Caco-2 (cell line): ENCODE results near the gene LAMC2. TPM values are rescaled to one million over a fixed set of nuclear protein-coding genes. Genes with fewer than 3 reads are reported as not detected.

Experiments used
- BruUV-seq: library from RNA; stranded (reverse); fragments of 400-500 nt; replicated peaks from 2 replicates; lab custom pipeline; 2021; lab: Mats Ljungman, UMichigan
- CTCF ChIA-PET: fragments of 300-600 bp; sonication (Branson Sonifier 250); formaldehyde crosslinking; loops from one replicate; lab custom pipeline; 2022; ENCODE audit warnings: antibody characterized with exemption; lab: Charles Lee
- POLR2A ChIA-PET: fragments of 300-600 bp; sonication (Branson Sonifier 250); formaldehyde crosslinking; loops from one replicate; lab custom pipeline; 2022; ENCODE audit warnings: antibody characterized with exemption; lab: Charles Lee
- DNase-seq, 2 experiments: peaks; one replicate each; pipeline versions ENCODE4 v3.0.0 to v3.0.0-alpha.2; 2020 to 2022
- H3K27me3 ChIP-seq: replicated peaks from 2 replicates; pipeline ENCODE4 v1.6.0; 2011; ENCODE audit warnings: low read length; ENCODE audit not compliant: control insufficient read depth, insufficient read depth
- H3K36me3 ChIP-seq: 2 replicates; pipeline ENCODE4 v1.5.1; 2011; ENCODE audit warnings: low read length; ENCODE audit not compliant: control insufficient read depth, insufficient read depth
- H3K4me1 ChIP-seq: fragments of 250-450 bp; sonication (Bioruptor Pico); 2 replicates; pipeline ENCODE4 v1.5.1; 2020; ENCODE audit warnings: mild to moderate bottlenecking
- H3K4me3 ChIP-seq: 2 replicates; pipeline ENCODE4 v1.5.1; 2011; ENCODE audit warnings: low read depth, mild to moderate bottlenecking, control low read depth, low read length
- H3K9me3 ChIP-seq: fragments of 250-450 bp; sonication (Bioruptor Pico); 2 replicates; pipeline ENCODE4 v1.5.1; 2020; ENCODE audit warnings: mild to moderate bottlenecking, moderate library complexity
- H3K27ac Mint-ChIP-seq: one replicate; pipeline ENCODE4 v1.8.0; 2022; ENCODE audit warnings: mixed read lengths; ENCODE audit not compliant: unreplicated experiment
- H3K27me3 Mint-ChIP-seq: one replicate; pipeline ENCODE4 v1.8.0; 2022; ENCODE audit warnings: mixed read lengths; ENCODE audit not compliant: insufficient read depth, unreplicated experiment
- H3K36me3 Mint-ChIP-seq: one replicate; pipeline ENCODE4 v1.8.0; 2022; ENCODE audit warnings: mild to moderate bottlenecking, mixed read lengths; ENCODE audit not compliant: insufficient read depth, unreplicated experiment
- H3K4me1 Mint-ChIP-seq: one replicate; pipeline ENCODE4 v1.8.0; 2022; ENCODE audit warnings: low read depth, mixed read lengths; ENCODE audit not compliant: unreplicated experiment
- H3K4me3 Mint-ChIP-seq: one replicate; pipeline ENCODE4 v1.8.0; 2022; ENCODE audit warnings: mild to moderate bottlenecking, moderate library complexity, mixed read lengths; ENCODE audit not compliant: unreplicated experiment
- H3K9me3 Mint-ChIP-seq: one replicate; pipeline ENCODE4 v1.8.0; 2022; ENCODE audit warnings: mixed read lengths; ENCODE audit not compliant: unreplicated experiment
- intact Hi-C: fragments of 100-400 bp; cut with micrococcal nuclease; formaldehyde crosslinking; loops from one replicate; pipeline ENCODE4 v1.10.0; 2022; ENCODE audit not compliant: unreplicated experiment
- total RNA-seq: library from RNA; stranded (reverse); gene quantifications from 2 replicates; pipeline ENCODE4 v1.2.3, GENCODE V29; 2022
- TF ChIP-seq, protein P1 (sequence below), 2 experiments: fragments of 200-600 bp in 1 of 2; IDR thresholded peaks; 1 replicate in 1 of 2; 2 replicates in 1 of 2; pipeline versions ENCODE4 v1.5.1 to v1.8.0; 2011 to 2022; ENCODE audit warnings: antibody characterized with exemption in 1 of 2, control low read depth in 1 of 2, inconsistent platforms in 1 of 2, low read depth in 1 of 2, low read length in 1 of 2, mild to moderate bottlenecking in 1 of 2, moderate library complexity in 1 of 2; ENCODE audit not compliant: insufficient read depth in 1 of 2, severe bottlenecking in 1 of 2, unreplicated experiment in 1 of 2

LAMC2 gene
- total RNA-seq, 1 experiment from 2014 or later, result 34.9 TPM

DNA sequence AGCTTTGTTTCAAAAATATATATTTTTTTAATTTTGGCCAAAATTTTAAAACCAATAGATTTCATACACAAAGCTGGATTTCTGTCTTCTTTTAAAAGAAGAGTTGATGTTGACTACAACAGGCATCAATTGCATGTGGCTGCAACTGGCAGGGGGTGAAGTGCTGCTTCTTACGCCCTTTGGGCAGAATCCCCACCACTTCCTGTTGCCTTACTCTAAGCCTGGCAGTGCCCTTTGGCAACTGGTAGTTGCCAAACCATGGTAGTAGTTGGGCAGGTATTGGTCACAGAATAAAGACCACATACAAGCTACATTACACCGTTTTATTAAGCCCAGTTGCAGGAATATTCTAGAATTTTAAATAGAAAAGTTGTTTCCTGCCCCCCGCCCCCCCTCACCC is 17.0 kb downstream of the LAMC2 start:
- Histone ChIP-seq H3K4me1 (no peaks in the 10 kb centered on the region), H3K27me3 (no peaks in the 10 kb centered on the region), H3K36me3 (no peaks in the 10 kb centered on the region), H3K9me3 (no peaks in the 10 kb centered on the region), H3K4me3 (no peak overlapping the region)
- peaks cover 6% of the 10 kb centered on the region for H3K4me1 Mint-ChIP-seq
- no peaks in the 10 kb centered on the region for H3K9me3 Mint-ChIP-seq
- BruUV-seq, result no TSS peak
- no peak overlapping the region for H3K4me3 Mint-ChIP-seq
- no peaks in the 10 kb centered on the region for H3K36me3 Mint-ChIP-seq
- TF ChIP-seq, protein P1, sequence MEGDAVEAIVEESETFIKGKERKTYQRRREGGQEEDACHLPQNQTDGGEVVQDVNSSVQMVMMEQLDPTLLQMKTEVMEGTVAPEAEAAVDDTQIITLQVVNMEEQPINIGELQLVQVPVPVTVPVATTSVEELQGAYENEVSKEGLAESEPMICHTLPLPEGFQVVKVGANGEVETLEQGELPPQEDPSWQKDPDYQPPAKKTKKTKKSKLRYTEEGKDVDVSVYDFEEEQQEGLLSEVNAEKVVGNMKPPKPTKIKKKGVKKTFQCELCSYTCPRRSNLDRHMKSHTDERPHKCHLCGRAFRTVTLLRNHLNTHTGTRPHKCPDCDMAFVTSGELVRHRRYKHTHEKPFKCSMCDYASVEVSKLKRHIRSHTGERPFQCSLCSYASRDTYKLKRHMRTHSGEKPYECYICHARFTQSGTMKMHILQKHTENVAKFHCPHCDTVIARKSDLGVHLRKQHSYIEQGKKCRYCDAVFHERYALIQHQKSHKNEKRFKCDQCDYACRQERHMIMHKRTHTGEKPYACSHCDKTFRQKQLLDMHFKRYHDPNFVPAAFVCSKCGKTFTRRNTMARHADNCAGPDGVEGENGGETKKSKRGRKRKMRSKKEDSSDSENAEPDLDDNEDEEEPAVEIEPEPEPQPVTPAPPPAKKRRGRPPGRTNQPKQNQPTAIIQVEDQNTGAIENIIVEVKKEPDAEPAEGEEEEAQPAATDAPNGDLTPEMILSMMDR (IDR thresholded peaks at IDR 0.05; ENCODE audit: insufficient read depth in 1 of 2, low read depth in 1 of 2, low read length in 1 of 2, severe bottlenecking in 1 of 2, unreplicated experiment in 1 of 2), result no peak
- no peaks in the 10 kb centered on the region for H3K27me3 Mint-ChIP-seq
- CTCF ChIA-PET, result interaction anchor here (0.5 kb wide), 1 partner anchor 17 kb away, joined by 5 read pairs; no protein-coding TSS in a partner anchor
- DNase-seq, result no peak
- intact Hi-C loops, result no loop called here
- no peak overlapping the region for H3K27ac Mint-ChIP-seq
- POLR2A ChIA-PET, result no interaction called here

GRCh38 chr1:183205196-183205781 is 19.2 kb downstream of the LAMC2 start:
- ChIA-PET POLR2A (no interaction called here), CTCF (no interaction called here)
- Histone ChIP-seq H3K9me3 (no peaks in the 10 kb centered on the region), H3K36me3 (no peaks in the 10 kb centered on the region), H3K27me3 (no peaks in the 10 kb centered on the region), H3K4me1 (no peaks in the 10 kb centered on the region), H3K4me3 (no peak overlapping the region)
- intact Hi-C loops, result no loop called here
- Mint-ChIP-seq H3K27ac (no peak overlapping the region), H3K36me3 (no peaks in the 10 kb centered on the region), H3K4me1 (peaks cover 6% of the 10 kb centered on the region), H3K9me3 (no peaks in the 10 kb centered on the region), H3K4me3 (no peak overlapping the region), H3K27me3 (no peaks in the 10 kb centered on the region)
- BruUV-seq, result no TSS peak
- TF ChIP-seq, protein P1 (IDR thresholded peaks at IDR 0.05; ENCODE audit: insufficient read depth in 1 of 2, low read depth in 1 of 2, low read length in 1 of 2, severe bottlenecking in 1 of 2, unreplicated experiment in 1 of 2), result no peak
- no peak for DNase-seq

DNA sequence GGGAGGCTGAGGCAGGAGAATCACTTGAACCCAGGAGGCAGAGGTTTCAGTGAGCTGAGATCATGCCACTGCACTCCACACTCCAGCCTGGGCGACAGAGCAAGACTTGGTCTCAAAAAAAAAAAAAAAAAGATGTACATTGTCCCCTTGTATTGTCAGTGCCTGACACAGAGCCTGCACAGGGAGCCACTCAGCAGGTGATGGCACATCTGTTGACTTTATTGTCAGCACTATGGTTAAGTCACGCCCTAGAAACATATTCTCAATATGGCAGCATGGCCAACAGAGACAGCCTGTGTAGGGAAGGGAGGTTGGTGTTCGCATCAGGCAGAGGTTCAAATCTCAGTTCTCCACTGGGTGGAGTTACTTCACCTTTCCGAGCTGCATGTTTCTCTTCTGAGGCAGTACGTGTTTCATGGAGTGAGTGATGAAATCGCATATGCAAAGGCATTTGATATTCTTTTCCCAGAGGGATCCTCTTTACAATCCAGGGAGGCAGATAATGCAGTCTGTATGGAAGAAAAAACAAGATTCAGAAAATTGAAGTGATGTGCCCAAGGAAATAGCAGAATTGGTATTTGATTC is 20.6 kb downstream of the LAMC2 start:
- intact Hi-C loops, result no loop called here
- Mint-ChIP-seq H3K36me3 (no peaks in the 10 kb centered on the region), H3K4me3 (no peak overlapping the region), H3K9me3 (no peaks in the 10 kb centered on the region), H3K4me1 (peaks cover 6% of the 10 kb centered on the region), H3K27ac (no peak overlapping the region), H3K27me3 (no peaks in the 10 kb centered on the region)
- Histone ChIP-seq H3K9me3 (no peaks in the 10 kb centered on the region), H3K27me3 (no peaks in the 10 kb centered on the region), H3K36me3 (no peaks in the 10 kb centered on the region), H3K4me3 (no peak overlapping the region), H3K4me1 (no peaks in the 10 kb centered on the region)
- BruUV-seq, result no TSS peak
- TF ChIP-seq, protein P1 (IDR thresholded peaks at IDR 0.05; ENCODE audit: insufficient read depth in 1 of 2, low read depth in 1 of 2, low read length in 1 of 2, severe bottlenecking in 1 of 2, unreplicated experiment in 1 of 2), result no peak
- ChIA-PET CTCF (interaction anchor here (0.7 kb wide), 2 partner anchors 28 to 236 kb away, joined by 5 read pairs; no protein-coding TSS in a partner anchor), POLR2A (no interaction called here)
- no peak for DNase-seq
